ENCODE data around the gene TMEM225B.

The TMEM225B gene

DNA sequence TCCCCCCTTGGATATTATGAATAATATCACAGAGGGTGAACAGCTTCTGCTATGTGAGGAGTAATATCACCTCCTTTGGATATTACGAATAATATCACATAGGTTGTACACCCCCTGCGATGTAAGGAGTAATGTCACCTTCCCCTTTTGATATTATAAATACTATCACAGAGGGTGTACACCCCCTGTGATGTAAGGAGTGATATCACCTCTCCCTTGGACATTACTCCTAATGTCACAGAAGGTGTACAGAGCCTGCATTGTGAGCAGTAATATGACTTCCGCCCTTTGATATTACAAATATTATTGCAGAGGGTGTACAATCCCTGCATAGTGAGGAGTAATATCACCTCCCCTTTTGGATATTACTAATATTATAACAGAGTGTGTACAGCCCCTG is 9.2 kb upstream of the TMEM225B start:
- H3K4me2 ChIP-seq (ENCODE audit: low read length): no peak overlapping the region
- H4K20me1 ChIP-seq (ENCODE audit: insufficient read depth, low read length): no peaks in the 10 kb centered on the region
- no peak overlapping the region for H3K9ac ChIP-seq (ENCODE audit: low read length)
- H3K9me2 ChIP-seq (ENCODE audit: low read depth, low read length): no peaks in the 10 kb centered on the region
- no peak overlapping the region for H3K4me3 ChIP-seq (ENCODE audit: low read depth, low read length, poor library complexity, severe bottlenecking)
- no peak overlapping the region for H3K27ac ChIP-seq (ENCODE audit: low read depth, low read length, poor library complexity, severe bottlenecking)
- H3K4me1 ChIP-seq (ENCODE audit: insufficient read depth, low read length, severe bottlenecking): no peaks in the 10 kb centered on the region
- H3K27me3 ChIP-seq (ENCODE audit: insufficient read depth, low read length): peaks cover 8% of the 10 kb centered on the region; the same call in 1 of the 2 replicates
- no peaks in the 10 kb centered on the region for H3K79me2 ChIP-seq (ENCODE audit: insufficient read depth, low read length)
- TF ChIP-seq, protein P1, sequence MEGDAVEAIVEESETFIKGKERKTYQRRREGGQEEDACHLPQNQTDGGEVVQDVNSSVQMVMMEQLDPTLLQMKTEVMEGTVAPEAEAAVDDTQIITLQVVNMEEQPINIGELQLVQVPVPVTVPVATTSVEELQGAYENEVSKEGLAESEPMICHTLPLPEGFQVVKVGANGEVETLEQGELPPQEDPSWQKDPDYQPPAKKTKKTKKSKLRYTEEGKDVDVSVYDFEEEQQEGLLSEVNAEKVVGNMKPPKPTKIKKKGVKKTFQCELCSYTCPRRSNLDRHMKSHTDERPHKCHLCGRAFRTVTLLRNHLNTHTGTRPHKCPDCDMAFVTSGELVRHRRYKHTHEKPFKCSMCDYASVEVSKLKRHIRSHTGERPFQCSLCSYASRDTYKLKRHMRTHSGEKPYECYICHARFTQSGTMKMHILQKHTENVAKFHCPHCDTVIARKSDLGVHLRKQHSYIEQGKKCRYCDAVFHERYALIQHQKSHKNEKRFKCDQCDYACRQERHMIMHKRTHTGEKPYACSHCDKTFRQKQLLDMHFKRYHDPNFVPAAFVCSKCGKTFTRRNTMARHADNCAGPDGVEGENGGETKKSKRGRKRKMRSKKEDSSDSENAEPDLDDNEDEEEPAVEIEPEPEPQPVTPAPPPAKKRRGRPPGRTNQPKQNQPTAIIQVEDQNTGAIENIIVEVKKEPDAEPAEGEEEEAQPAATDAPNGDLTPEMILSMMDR (IDR thresholded peaks at IDR 0.05; ENCODE audit: low read length): no peak
- no peak for TF ChIP-seq EZH2 (IDR thresholded peaks at IDR 0.05; ENCODE audit: borderline replicate concordance, low read length)
- no peaks in the 10 kb centered on the region for H3F3A ChIP-seq (ENCODE audit: insufficient read depth, low read length)
- no peaks in the 10 kb centered on the region for H3K9me3 ChIP-seq (ENCODE audit: low read length)
- no peaks in the 10 kb centered on the region for H3K36me3 ChIP-seq (ENCODE audit: insufficient read depth, low read length)
- H2AFZ ChIP-seq (ENCODE audit: low read length): no peak overlapping the region

DNA sequence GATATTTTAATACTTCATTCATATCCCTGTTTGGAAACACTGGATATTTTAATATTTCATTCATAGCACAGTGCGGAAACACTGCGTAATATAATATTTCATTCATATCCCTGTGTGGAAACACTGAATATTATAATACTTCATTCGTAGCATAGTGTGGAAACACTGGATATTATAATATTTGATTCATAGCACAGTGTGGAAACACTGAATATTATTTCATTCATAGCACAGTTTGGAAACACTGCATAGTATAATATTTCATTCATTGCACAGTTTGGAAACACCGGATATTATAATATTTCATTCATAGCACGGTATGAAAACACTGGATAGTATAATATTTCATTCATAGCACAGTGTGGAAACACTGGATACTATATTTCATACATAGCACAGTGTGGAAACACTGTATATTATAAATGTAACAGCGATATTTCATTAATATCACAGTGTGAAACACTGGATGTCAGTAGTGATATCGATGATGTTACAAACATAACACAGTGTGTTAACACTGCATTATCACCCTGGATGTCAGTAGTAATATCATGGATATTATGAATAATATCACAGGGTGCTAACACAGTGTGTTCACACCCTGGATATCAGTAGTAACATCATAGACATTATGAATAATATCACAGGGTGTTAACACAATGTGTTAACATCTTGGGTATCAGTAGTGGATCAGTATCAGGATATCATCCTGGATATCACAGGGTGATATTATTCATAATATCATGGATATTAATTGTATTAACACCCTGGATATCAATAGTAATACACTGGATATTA is 2.9 kb upstream of the TMEM225B start:
- H2AFZ ChIP-seq (ENCODE audit: low read length): no peak overlapping the region
- H3K27me3 ChIP-seq (ENCODE audit: insufficient read depth, low read length): no peaks in the 10 kb centered on the region
- H3K4me2 ChIP-seq (ENCODE audit: low read length): no peak overlapping the region
- no peaks in the 10 kb centered on the region for H3K36me3 ChIP-seq (ENCODE audit: insufficient read depth, low read length)
- H3F3A ChIP-seq (ENCODE audit: insufficient read depth, low read length): no peaks in the 10 kb centered on the region
- H3K27ac ChIP-seq (ENCODE audit: low read depth, low read length, poor library complexity, severe bottlenecking): no peak overlapping the region
- H3K4me1 ChIP-seq (ENCODE audit: insufficient read depth, low read length, severe bottlenecking): no peaks in the 10 kb centered on the region
- H3K4me3 ChIP-seq (ENCODE audit: low read depth, low read length, poor library complexity, severe bottlenecking): no peak overlapping the region
- TF ChIP-seq, protein P1 (IDR thresholded peaks at IDR 0.05; ENCODE audit: low read length): no peak
- TF ChIP-seq EZH2 (IDR thresholded peaks at IDR 0.05; ENCODE audit: borderline replicate concordance, low read length): no peak
- H3K79me2 ChIP-seq (ENCODE audit: insufficient read depth, low read length): no peaks in the 10 kb centered on the region
- no peaks in the 10 kb centered on the region for H3K9me3 ChIP-seq (ENCODE audit: low read length)
- no peaks in the 10 kb centered on the region for H3K9me2 ChIP-seq (ENCODE audit: low read depth, low read length)
- H4K20me1 ChIP-seq (ENCODE audit: insufficient read depth, low read length): no peaks in the 10 kb centered on the region
- no peak overlapping the region for H3K9ac ChIP-seq (ENCODE audit: low read length)

DNA sequence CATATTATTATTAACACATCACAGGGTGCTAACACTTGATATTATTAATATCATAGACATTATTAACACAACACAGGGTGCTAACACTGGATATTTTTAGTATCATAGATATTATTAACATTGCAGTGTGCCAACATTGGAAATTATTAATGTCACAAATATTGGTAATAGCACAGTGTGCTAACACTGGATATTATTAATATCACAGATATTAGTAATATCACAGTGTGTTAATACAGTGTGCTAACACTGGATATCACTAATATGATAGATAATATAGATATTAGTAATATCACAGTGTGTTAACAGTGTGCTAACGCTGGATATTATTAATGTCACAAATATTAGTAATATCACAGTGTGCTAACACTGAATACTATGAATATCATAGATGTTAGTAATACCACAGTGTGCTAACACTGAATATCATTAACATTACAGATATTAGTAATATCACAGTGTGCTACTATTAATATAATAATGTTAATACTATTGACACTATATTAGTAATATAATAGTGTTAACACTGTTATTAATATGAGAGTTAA is 1.6 kb upstream of the TMEM225B start:
- H3F3A ChIP-seq (ENCODE audit: insufficient read depth, low read length): no peaks in the 10 kb centered on the region
- H3K9ac ChIP-seq (ENCODE audit: low read length): no peak overlapping the region
- no peaks in the 10 kb centered on the region for H4K20me1 ChIP-seq (ENCODE audit: insufficient read depth, low read length)
- no peaks in the 10 kb centered on the region for H3K27me3 ChIP-seq (ENCODE audit: insufficient read depth, low read length)
- TF ChIP-seq, protein P1 (IDR thresholded peaks at IDR 0.05; ENCODE audit: low read length): no peak
- TF ChIP-seq EZH2 (IDR thresholded peaks at IDR 0.05; ENCODE audit: borderline replicate concordance, low read length): no peak
- H3K4me3 ChIP-seq (ENCODE audit: low read depth, low read length, poor library complexity, severe bottlenecking): no peak overlapping the region
- no peaks in the 10 kb centered on the region for H3K9me2 ChIP-seq (ENCODE audit: low read depth, low read length)
- no peaks in the 10 kb centered on the region for H3K4me1 ChIP-seq (ENCODE audit: insufficient read depth, low read length, severe bottlenecking)
- H2AFZ ChIP-seq (ENCODE audit: low read length): no peak overlapping the region
- no peak overlapping the region for H3K27ac ChIP-seq (ENCODE audit: low read depth, low read length, poor library complexity, severe bottlenecking)
- H3K79me2 ChIP-seq (ENCODE audit: insufficient read depth, low read length): no peaks in the 10 kb centered on the region
- H3K36me3 ChIP-seq (ENCODE audit: insufficient read depth, low read length): no peaks in the 10 kb centered on the region
- H3K9me3 ChIP-seq (ENCODE audit: low read length): no peaks in the 10 kb centered on the region
- H3K4me2 ChIP-seq (ENCODE audit: low read length): no peak overlapping the region

Measured in OCI-LY1 (cell line).